Measurements from ENCODE around the gene SLC7A7. TPM values are rescaled to one million over a fixed set of nuclear protein-coding genes. Genes with fewer than 3 reads are reported as not detected.

Gene SLC7A7
- total and polyA plus RNA-seq, 2 of the 13 experiments (the other 11 are each of a cell fraction or from before 2014, with no cell fraction given) = 0.13 to 0.63 TPM

DNA sequence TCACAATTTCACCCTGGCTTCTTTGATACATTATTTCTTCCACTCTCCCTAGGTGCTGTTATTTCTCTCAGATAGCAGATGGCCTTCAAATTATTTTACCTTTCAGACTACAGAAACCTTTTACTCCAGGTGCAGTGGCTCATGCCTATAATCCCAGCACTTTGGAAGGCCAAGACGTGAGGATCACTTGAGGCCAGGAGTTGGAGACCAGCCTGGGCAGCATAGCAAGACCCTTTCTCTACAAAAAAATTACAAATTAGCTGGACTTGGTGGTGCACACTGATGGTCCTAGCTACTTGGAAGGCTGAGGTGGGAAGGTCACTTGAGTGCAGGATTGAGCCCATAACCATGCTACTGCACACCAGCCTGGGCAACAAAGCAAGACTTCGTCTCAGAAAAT is 23.1 kb downstream of the SLC7A7 start:
- DNase-seq (ENCODE audit: low spot score) (no peak), ATAC-seq (no peak), FAIRE-seq (no peak)
- no peaks in the 10 kb centered on the region for H3K9me3 ChIP-seq (ENCODE audit: low read length)
- TF ChIP-seq ZNF121 (CRISPR knock-in tag; IDR thresholded peaks at IDR 0.05) (peak; percentile 65), ZNF282 (IDR thresholded peaks at IDR 0.05; ENCODE audit: partially characterized antibody) (no peak), SOX6 (IDR thresholded peaks at IDR 0.05) (no peak), SOX6 (CRISPR knock-in tag; IDR thresholded peaks at IDR 0.05) (no peak)
- TF ChIP-seq, protein P1, sequence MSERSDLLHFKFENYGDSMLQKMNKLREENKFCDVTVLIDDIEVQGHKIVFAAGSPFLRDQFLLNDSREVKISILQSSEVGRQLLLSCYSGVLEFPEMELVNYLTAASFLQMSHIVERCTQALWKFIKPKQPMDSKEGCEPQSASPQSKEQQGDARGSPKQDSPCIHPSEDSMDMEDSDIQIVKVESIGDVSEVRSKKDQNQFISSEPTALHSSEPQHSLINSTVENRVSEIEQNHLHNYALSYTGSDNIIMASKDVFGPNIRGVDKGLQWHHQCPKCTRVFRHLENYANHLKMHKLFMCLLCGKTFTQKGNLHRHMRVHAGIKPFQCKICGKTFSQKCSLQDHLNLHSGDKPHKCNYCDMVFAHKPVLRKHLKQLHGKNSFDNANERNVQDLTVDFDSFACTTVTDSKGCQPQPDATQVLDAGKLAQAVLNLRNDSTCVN (CRISPR knock-in tag; IDR thresholded peaks at IDR 0.05; ENCODE audit: borderline replicate concordance) = no peak
- H3K4me1 ChIP-seq (ENCODE audit: insufficient read depth, low read length) = peaks cover 25% of the 10 kb centered on the region
- BruUV-seq (replicated peaks) = no TSS peak
- CTCF ChIA-PET (ENCODE audit: low intra/inter-chr PET ratio, low total read pairs) = no interaction called here
- H3K79me2 ChIP-seq (ENCODE audit: insufficient read depth, low read length) = no peaks in the 10 kb centered on the region
- H3K9ac ChIP-seq (ENCODE audit: insufficient read depth, low read depth, low read length) = no peak overlapping the region
- H3K27me3 ChIP-seq (ENCODE audit: control insufficient read depth in 1 of 2, insufficient read depth in 2 of 2, low read length in 2 of 2) = no peaks in the 10 kb centered on the region; a peak in 1 of 5 replicates
- no peak overlapping the region for H3K4me3 ChIP-seq (replicated peaks in 1 of 3; ENCODE audit: insufficient read depth in 1 of 3, low read depth in 2 of 3, low read length in 3 of 3)
- no peak overlapping the region for H2AFZ ChIP-seq (ENCODE audit: low read length)
- no peak overlapping the region for H3K27ac ChIP-seq (ENCODE audit: extremely low read length, insufficient read depth, low read length)
- in situ Hi-C loops (cut with HindIII; ENCODE audit: extremely low pct_ligation_motif_present, low pct_unique_long_range_greater_than_20kb) (no loop called here), intact Hi-C loops (cut with micrococcal nuclease; ENCODE audit: unreplicated experiment) (no loop called here)
- H3K36me3 ChIP-seq (replicated peaks in 1 of 2; ENCODE audit: control insufficient read depth in 1 of 2, insufficient read depth in 2 of 2, low read length in 2 of 2) = no peaks in the 10 kb centered on the region
- WGBS (ENCODE audit: low lambda C conversion rate) = 64% methylated on average over 2 of the region's 2 CpGs
- POLR2A ChIA-PET = interaction anchor here (1.6 kb wide), 1 partner anchor 27 kb away, joined by 3 read pairs; no protein-coding TSS in a partner anchor
- H4K20me1 ChIP-seq (ENCODE audit: insufficient read depth, low read length) = no peaks in the 10 kb centered on the region
- no peak overlapping the region for H3K4me2 ChIP-seq (ENCODE audit: low read depth, low read length)

DNA sequence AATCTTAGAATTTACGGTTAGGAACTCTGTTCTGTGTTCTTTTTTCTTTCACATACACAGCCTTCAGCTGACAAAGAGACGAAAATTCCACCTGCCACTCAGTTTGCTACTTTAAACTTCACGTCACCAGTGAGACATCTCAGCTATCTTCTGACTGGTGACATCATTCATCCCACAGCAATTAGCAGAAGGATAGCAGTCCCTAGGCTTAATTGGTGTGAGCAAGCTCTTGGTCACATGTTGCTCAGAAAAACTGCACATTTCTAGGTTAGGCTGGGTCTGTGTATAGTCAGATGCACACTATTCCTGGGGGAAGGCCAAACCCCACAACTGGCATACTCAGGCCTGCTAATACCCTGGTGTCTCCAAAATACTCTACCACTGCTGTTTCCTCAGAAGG is 23.9 kb downstream of the SLC7A7 start:
- TF ChIP-seq ZNF367 (CRISPR knock-in tag; IDR thresholded peaks at IDR 0.05; ENCODE audit: borderline replicate concordance) = no peak
- TF ChIP-seq ZNF317 (CRISPR knock-in tag; IDR thresholded peaks at IDR 0.05) = no peak
- TF ChIP-seq, protein P2, sequence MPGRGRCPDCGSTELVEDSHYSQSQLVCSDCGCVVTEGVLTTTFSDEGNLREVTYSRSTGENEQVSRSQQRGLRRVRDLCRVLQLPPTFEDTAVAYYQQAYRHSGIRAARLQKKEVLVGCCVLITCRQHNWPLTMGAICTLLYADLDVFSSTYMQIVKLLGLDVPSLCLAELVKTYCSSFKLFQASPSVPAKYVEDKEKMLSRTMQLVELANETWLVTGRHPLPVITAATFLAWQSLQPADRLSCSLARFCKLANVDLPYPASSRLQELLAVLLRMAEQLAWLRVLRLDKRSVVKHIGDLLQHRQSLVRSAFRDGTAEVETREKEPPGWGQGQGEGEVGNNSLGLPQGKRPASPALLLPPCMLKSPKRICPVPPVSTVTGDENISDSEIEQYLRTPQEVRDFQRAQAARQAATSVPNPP (CRISPR knock-in tag; IDR thresholded peaks at IDR 0.05) = no peak
- no peak for TF ChIP-seq ZSCAN21 (CRISPR knock-in tag; IDR thresholded peaks at IDR 0.05; ENCODE audit: borderline replicate concordance)
- TF ChIP-seq ELF4 (CRISPR knock-in tag; IDR thresholded peaks at IDR 0.05; ENCODE audit: borderline replicate concordance) = no peak
- TF ChIP-seq ATF7 (IDR thresholded peaks at IDR 0.05) = peak; percentile 79
- TF ChIP-seq ATF7 (CRISPR knock-in tag; IDR thresholded peaks at IDR 0.05) = no peak
- TF ChIP-seq GATAD1 (CRISPR knock-in tag; IDR thresholded peaks at IDR 0.05) = no peak
- no peak for TF ChIP-seq MLLT10 (CRISPR knock-in tag; IDR thresholded peaks at IDR 0.05)
- no peak for TF ChIP-seq ZNF652 (CRISPR knock-in tag; IDR thresholded peaks at IDR 0.05; ENCODE audit: borderline replicate concordance, low read depth)
- TF ChIP-seq ZKSCAN1 (IDR thresholded peaks at IDR 0.05; ENCODE audit: low read length) = no peak
- no peak for TF ChIP-seq CHD4 (IDR thresholded peaks at IDR 0.05; ENCODE audit: borderline replicate concordance, low read length)
- 0 out of 2 replicates have a peak, but pooled peaks have one; percentile 50 for TF ChIP-seq ZBTB21 (CRISPR knock-in tag; IDR thresholded peaks at IDR 0.05)
- TF ChIP-seq CREB1 (IDR thresholded peaks at IDR 0.05) = peak; percentile 91
- no peak for TF ChIP-seq CREB1 (CRISPR knock-in tag; IDR thresholded peaks at IDR 0.05)
- no peak for TF ChIP-seq ONECUT2 (CRISPR knock-in tag; IDR thresholded peaks at IDR 0.05)
- no TSS peak for BruUV-seq (replicated peaks)

More for the DNA sequence above, 23.9 kb downstream of the SLC7A7 start:
- ChIA-PET CTCF (ENCODE audit: low intra/inter-chr PET ratio, low total read pairs) (no interaction called here), POLR2A (interaction anchor here (0.7 to 1.6 kb wide), 3 partner anchors 25 to 202 kb away, joined by 3 to 5 read pairs (median 3); partner anchors contain the start of gene OXA1L)
- no peaks in the 10 kb centered on the region for H3K36me3 ChIP-seq (replicated peaks in 1 of 2; ENCODE audit: control insufficient read depth in 1 of 2, insufficient read depth in 2 of 2, low read length in 2 of 2)
- no peaks in the 10 kb centered on the region for H3K79me2 ChIP-seq (ENCODE audit: insufficient read depth, low read length)
- no peaks in the 10 kb centered on the region; a peak in 1 of 5 replicates for H3K27me3 ChIP-seq (ENCODE audit: control insufficient read depth in 1 of 2, insufficient read depth in 2 of 2, low read length in 2 of 2)
- H2AFZ ChIP-seq (ENCODE audit: low read length) = no peak overlapping the region
- intact Hi-C loops (cut with micrococcal nuclease; ENCODE audit: unreplicated experiment) = no loop called here
- 24% methylated on average over 3 of the region's 3 CpGs for WGBS (ENCODE audit: low lambda C conversion rate)
- no peaks in the 10 kb centered on the region for H3K9me3 ChIP-seq (ENCODE audit: low read length)
- no peak overlapping the region for H3K4me3 ChIP-seq (replicated peaks in 1 of 3; ENCODE audit: insufficient read depth in 1 of 3, low read depth in 2 of 3, low read length in 3 of 3)
- H3K4me1 ChIP-seq (ENCODE audit: insufficient read depth, low read length) = peaks cover 17% of the 10 kb centered on the region
- FAIRE-seq (no peak), ATAC-seq (peak; percentile 11; the same call in 1 of the 3 replicates), DNase-seq (ENCODE audit: low spot score) (no peak)
- H4K20me1 ChIP-seq (ENCODE audit: insufficient read depth, low read length) = no peaks in the 10 kb centered on the region
- no peak overlapping the region for H3K4me2 ChIP-seq (ENCODE audit: low read depth, low read length)
- no peak overlapping the region for H3K27ac ChIP-seq (ENCODE audit: extremely low read length, insufficient read depth, low read length)
- in situ Hi-C loops (cut with HindIII; ENCODE audit: extremely low pct_ligation_motif_present, low pct_unique_long_range_greater_than_20kb) = no loop called here
- no peak overlapping the region for H3K9ac ChIP-seq (ENCODE audit: insufficient read depth, low read depth, low read length)

Measured in HepG2 (cell line).